Measurements from ENCODE around the gene NGEF.
"Not testable (repeated sequence)": the region's sequence is repeated elsewhere in the genome, so short reads cannot be mapped to it uniquely, and the experiment has no call there.

The NGEF gene

GRCh38 chr2:232866104-232866503 is 147.0 kb downstream of the NGEF start:
- no peak for DNase-seq

DNA sequence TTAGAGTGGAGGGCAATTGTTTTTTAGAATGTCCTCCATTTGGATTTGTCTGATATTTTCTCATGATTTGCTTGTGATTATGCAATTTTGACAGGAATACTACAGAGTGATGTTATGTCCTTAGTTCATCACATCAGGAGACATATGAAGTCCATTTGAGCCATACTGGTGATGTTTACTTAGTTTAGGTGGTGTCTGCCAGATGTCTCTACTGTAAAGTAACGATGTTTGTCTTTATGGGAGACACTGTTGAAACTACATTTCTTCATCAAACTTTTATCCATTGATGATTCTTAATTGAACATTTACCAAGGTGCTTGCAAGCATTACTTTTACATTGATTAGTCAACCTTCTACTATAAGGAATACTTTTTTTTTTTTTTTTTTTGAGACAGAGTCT is 147.9 kb downstream of the NGEF start:
- no peak for DNase-seq

DNA sequence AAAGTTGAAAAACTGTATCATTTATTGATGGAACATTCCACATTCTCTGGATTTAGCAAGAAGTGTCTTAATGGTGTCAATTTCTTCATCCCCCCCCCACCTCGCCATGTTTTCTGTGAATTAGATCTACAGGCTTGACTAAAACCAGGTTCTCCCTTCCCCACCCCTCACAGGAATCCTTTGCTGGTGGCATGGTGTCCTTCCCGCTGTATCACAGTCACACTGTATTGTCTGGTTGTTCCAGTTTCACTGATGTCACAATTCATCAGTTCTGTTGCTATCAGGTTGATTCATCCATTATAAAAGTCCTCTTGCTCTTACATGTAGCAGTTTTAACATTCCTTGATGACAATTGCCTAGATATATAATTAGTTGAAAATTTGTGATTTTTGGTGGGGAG is 149.1 kb downstream of the NGEF start:
- no peak for DNase-seq

DNA sequence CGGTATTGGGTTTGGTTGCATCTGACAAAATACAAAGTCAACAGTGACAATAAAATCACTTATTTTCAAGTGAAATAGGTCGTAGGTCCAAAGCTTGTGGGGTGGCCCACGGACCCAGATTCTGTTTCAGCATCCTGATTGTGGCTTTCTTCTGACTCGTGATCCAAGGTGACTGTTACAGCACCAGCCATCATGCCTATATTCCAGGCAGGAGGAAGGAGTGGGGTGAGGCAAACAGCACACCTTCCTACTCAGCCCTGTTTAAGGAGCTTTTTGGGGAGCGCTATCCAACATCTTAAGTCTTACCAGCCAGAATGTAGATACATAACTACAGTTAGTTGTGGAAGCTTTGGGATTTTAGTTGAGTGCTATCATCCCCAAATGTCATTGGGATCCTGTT is 151.7 kb downstream of the NGEF start:
- no peak for DNase-seq

- DNase-seq, result no peak
Observed at GRCh38 chr2:232860593-232861241, 152.3 kb downstream of the NGEF start.

- DNase-seq, result no peak
Observed at GRCh38 chr2:232859385-232859916, 153.6 kb downstream of the NGEF start.

GRCh38 chr2:232857158-232857563 is 155.9 kb downstream of the NGEF start:
- no peak for DNase-seq

GRCh38 chr2:232854082-232854481 is 159.0 kb downstream of the NGEF start:
- DNase-seq, result peak; percentile 49

DNA sequence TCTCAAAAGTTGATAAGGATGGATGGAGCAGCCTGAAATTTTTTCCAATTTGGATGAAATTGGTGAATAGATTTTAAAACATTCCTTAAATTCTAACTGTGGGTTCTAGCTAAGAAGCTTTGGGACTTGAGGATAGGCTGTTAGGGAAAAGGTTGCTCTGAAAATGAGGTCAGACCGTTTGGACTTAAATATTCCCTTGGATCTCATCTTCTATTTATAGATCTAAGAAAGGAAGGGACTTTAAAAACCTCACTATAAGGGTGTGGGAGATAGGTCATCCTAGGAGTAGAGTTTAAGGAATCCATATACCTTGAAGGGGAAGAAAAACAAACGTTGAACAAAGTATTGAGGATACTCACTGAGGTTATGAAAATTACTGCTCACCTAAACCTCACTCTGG is 160.4 kb downstream of the NGEF start:
- no peak for DNase-seq

DNA sequence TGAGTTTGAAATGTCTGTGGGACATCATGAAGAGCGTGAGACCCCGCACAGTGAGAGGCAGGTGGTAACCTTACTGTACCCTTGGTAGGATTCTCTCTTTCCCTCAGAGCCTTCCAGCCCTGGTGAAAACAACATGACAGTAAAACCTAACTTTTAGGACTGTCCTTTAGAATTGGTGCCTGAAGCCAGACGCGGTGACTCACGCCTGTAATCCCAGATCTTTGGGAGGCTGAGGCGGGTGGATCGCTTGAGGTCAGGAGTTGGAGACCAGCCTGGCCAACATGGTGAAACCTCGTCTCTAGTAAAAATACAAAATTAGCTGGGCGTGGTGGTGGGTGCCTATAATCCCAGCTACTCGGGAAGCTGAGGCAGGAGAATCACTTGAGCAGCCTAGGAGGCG is 161.0 kb downstream of the NGEF start:
- not testable (repeated sequence) for DNase-seq

GRCh38 chr2:232850039-232850438 is 163.0 kb downstream of the NGEF start:
- no peak for DNase-seq

GRCh38 chr2:232846055-232846454 is 167.0 kb downstream of the NGEF start:
- DNase-seq, result no peak

DNA sequence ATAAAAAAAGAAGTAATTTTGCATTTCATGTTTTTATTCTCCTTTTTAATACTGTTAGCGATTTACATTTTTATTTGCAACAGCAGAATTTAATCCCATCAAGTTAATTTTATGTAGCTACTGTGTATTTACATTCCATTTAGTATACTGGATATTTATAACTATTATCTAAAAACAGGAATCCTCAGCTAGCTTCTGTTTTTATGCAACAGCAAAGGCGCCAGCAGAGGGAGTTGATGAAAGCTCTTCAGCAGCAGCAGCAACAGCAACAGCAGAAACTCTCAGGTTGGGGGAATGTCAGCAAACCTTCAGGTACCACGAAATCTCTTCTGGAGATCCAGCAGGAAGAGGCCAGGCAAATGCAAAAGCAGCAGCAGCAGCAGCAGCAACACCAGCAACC is 169.2 kb downstream of the NGEF start:
- DNase-seq, result no peak

DNA sequence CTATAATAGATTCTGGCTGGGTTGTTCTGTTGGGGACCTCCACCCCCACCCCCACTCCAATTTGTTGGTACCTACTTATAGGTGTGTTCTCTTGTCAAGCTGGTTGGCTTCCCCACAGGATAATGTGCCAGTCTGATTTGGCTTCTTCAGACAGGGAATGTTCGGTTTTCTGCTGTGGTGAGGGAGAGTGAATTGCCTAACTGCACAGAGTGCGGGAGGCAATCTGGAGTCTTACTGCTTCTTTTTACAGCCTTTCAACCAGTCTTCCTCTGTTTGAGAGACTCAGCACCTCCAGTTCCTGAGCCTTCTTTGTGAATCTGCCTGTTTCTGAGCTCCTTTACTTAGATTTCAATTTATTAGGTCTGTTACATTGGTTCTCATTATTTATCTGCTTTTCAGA is 170.4 kb downstream of the NGEF start:
- peak; percentile 11 for DNase-seq

DNA sequence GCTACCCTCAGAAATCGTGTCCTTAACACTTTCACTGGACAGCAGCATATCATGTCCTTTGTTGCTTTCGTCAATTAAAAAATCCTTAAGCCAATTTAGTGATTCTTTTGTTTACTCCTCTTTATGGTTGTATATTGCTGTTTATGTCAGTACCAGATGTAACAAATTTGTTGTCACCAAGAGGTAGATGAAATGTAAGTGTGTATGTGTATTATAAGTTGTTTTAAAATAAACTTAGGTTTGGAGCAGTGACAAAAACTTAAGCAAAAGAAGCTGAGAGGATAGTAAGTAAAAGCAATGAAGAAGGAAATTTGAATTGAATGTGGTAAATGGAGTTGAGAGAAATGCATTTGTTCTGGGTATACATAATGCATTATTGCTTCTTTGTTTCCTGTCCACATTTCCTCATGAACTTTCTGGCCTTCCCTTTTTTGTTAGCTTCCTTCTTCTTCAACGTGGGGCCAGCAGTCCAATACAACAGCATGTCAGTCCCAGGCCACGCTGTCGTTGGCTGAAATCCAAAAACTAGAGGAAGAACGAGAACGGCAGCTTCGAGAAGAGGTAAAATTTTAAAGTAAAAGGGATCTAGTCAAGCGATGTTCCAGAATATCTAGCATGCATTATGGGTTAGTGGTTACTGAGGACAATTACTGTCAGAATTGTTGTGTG is 173.5 kb downstream of the NGEF start:
- peak; percentile 80 for DNase-seq

DNA sequence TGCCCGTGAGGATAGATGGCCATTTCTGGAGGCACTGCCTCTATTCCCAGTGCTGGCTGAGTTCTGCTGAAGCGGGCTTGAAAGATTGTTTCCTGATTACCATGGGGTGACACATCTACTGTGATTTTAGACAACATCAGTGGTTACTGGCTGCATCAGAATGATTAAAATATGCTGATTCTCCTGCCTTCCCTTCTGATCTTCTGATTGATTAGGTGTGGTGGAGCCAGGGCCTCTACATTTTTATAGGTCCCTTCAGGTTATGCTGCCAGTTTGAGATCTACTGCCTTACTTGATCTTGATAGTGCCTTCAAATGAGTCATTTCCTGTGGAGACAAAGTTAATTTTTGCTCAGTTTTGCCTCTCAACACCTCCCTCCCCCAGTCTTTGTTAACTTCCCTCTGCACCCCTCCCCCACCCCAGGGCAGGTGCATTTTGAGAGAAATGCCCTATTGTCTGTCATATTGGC is 174.6 kb downstream of the NGEF start:
- peak; percentile 24 for DNase-seq

GRCh38 chr2:232836934-232837333 is 176.1 kb downstream of the NGEF start:
- no peak for DNase-seq

GRCh38 chr2:232835687-232836208 is 177.3 kb downstream of the NGEF start:
- DNase-seq, result no peak

GRCh38 chr2:232833830-232834229 is 179.2 kb downstream of the NGEF start:
- DNase-seq, result no peak

DNA sequence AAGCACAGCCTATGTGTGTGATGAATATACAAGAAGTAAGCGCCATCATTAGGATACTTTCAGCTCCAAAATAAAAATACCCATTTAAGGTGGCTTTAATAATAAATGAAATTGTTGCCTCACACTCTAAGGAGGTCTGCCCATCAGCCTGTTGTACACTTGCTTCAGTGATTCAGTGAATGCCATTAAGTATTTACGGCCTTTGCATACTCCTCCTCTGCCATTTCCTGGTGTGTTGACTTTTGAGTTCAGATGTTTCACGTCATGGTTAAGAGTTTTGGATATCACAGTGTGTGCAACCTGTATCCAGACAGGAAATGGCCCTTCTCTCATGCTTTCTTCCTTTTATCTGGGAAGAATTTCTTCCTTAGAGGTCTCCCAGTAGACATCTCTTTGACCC is 181.6 kb downstream of the NGEF start:
- no peak for DNase-seq

GRCh38 chr2:232829988-232830387 is 183.1 kb downstream of the NGEF start:
- DNase-seq, result no peak

Data from inflammatory macrophage treated with lipopolysaccharide for 4 hours (primary cell).